ENCODE measurements around the gene DLEC1. TPM values are rescaled to one million over a fixed set of nuclear protein-coding genes. Genes with fewer than 3 reads are reported as not detected.

The DLEC1 gene
- total and polyA plus RNA-seq, 4 donors = 0.25 to 0.69 (median 0.42) TPM

- no peaks in the 10 kb centered on the region for H3K9me3 ChIP-seq (ENCODE audit: control insufficient read depth, low read length)
- H3K27ac ChIP-seq (ENCODE audit: low read depth in 1 of 2, low read length in 2 of 2) = no peak overlapping the region
- 95 to 97% methylated on average over 6 of the region's 6 CpGs for WGBS, 2 donors
- intact Hi-C loops (cut with DNase I) = no loop called here
- DNase-seq = peak in 1 of 2 donors; percentile 67
- no peaks in the 10 kb centered on the region for H3K36me3 ChIP-seq (ENCODE audit: control insufficient read depth in 1 of 2, insufficient read depth in 2 of 2, low read length in 1 of 2)
- H3K27me3 ChIP-seq (ENCODE audit: control insufficient read depth in 1 of 2, insufficient read depth in 2 of 2, low read length in 1 of 2) = no peaks in the 10 kb centered on the region
- H3K4me1 ChIP-seq (ENCODE audit: control insufficient read depth in 1 of 2, insufficient read depth in 2 of 2, low read length in 2 of 2) = no peaks in the 10 kb centered on the region
- H3K4me3 ChIP-seq (ENCODE audit: low read length in 2 of 2) = no peak overlapping the region
- ATAC-seq (ENCODE audit: low FRiP score) = no peak
These were observed 38.0 kb upstream of the DLEC1 start for GRCh38 chr3:38000965-38001455.

DNA sequence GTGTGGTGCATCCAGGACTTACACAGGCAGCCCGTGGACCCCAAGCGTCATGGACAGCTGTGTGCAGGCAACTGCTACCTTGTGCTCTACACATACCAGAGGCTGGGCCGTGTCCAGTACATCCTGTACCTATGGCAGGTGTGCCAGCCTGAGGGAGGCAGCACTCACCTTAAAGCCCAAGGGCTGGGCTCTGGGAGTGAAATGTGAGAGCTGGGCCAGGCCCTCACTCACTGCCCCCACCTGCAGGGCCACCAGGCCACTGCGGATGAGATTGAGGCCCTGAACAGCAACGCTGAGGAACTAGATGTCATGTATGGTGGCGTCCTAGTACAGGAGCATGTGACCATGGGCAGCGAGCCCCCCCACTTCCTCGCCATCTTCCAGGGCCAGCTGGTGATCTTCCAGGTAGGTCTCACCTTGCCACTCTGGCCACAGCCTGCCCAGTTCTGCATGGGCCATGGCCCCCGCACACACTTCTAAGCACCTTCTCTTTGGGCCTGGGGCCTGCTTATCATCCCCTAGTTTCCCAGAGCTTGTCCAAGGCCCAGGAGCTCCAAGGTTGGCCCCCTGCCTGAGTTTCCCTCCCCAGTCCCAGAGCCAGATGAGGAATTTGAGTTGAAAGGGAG, 37.4 kb upstream of the DLEC1 start:
- WGBS, 2 donors = 80% methylated on average over 9 of the region's 9 CpGs
- H3K36me3 ChIP-seq (ENCODE audit: control insufficient read depth in 1 of 2, insufficient read depth in 2 of 2, low read length in 1 of 2) = no peaks in the 10 kb centered on the region
- no peaks in the 10 kb centered on the region for H3K27me3 ChIP-seq (ENCODE audit: control insufficient read depth in 1 of 2, insufficient read depth in 2 of 2, low read length in 1 of 2)
- H3K27ac ChIP-seq (ENCODE audit: low read depth in 1 of 2, low read length in 2 of 2) = no peak overlapping the region
- DNase-seq (peak; percentile 42 to 71), ATAC-seq (ENCODE audit: low FRiP score) (no peak)
- no peak overlapping the region for H3K4me3 ChIP-seq (ENCODE audit: low read length in 2 of 2)
- no peaks in the 10 kb centered on the region for H3K4me1 ChIP-seq (ENCODE audit: control insufficient read depth in 1 of 2, insufficient read depth in 2 of 2, low read length in 2 of 2)
- intact Hi-C loops (cut with DNase I) = no loop called here
- no peaks in the 10 kb centered on the region for H3K9me3 ChIP-seq (ENCODE audit: control insufficient read depth, low read length)

DNA sequence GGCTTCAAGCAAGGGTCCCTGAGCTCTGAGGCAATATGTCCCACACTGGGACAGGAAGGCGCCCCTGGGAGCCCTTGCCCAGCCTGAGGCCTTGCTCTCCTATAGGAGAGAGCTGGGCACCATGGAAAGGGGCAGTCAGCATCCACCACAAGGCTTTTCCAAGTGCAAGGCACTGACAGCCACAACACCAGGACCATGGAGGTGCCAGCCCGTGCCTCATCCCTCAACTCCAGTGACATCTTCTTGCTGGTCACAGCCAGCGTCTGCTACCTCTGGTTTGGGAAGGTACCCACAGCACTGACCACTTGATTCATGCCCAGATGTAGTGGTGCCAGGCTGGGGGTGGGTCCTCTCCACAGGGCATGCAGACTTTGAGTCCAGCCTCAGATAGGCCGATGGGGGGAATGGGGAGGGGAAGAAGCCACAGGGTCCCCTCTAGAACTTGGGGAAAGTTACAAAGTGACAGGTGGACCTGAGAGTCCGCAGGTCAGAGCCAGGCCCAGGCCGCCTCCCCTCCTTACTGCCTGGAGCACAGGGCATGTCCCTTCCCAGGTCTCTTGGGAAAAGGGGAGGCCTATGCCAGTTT, 36.6 kb upstream of the DLEC1 start:
- H3K27me3 ChIP-seq (ENCODE audit: control insufficient read depth in 1 of 2, insufficient read depth in 2 of 2, low read length in 1 of 2) = no peaks in the 10 kb centered on the region
- H3K9me3 ChIP-seq (ENCODE audit: control insufficient read depth, low read length) = no peaks in the 10 kb centered on the region
- WGBS, 2 donors = 90% methylated on average over 6 of the region's 6 CpGs
- no peaks in the 10 kb centered on the region for H3K4me1 ChIP-seq (ENCODE audit: control insufficient read depth in 1 of 2, insufficient read depth in 2 of 2, low read length in 2 of 2)
- H3K27ac ChIP-seq (ENCODE audit: low read depth in 1 of 2, low read length in 2 of 2) = no peak overlapping the region
- no peaks in the 10 kb centered on the region for H3K36me3 ChIP-seq (ENCODE audit: control insufficient read depth in 1 of 2, insufficient read depth in 2 of 2, low read length in 1 of 2)
- intact Hi-C loops (cut with DNase I) = no loop called here
- ATAC-seq (ENCODE audit: low FRiP score) (no peak), DNase-seq (peak; percentile 33 to 61)
- no peak overlapping the region for H3K4me3 ChIP-seq (ENCODE audit: low read length in 2 of 2)

DNA sequence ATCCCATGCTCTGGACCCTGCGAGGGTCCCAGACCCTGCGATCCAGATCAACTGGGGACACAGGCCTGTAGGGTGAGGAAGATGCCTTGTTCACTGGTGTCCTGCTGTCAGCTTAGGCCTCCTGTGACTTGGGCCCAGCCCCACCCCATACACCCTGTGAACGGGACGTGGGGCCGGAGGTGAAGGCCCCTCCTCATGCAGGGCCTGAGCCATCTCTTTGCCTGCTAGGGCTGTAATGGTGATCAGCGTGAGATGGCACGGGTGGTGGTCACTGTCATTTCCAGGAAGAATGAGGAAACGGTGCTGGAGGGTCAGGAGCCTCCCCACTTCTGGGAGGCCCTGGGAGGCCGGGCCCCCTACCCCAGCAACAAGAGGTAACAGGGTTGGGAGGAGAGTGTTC, 36.1 kb upstream of the DLEC1 start:
- no peaks in the 10 kb centered on the region for H3K27me3 ChIP-seq (ENCODE audit: control insufficient read depth in 1 of 2, insufficient read depth in 2 of 2, low read length in 1 of 2)
- WGBS, 2 donors = 80 to 88% methylated on average over 9 of the region's 9 CpGs
- H3K36me3 ChIP-seq (ENCODE audit: control insufficient read depth in 1 of 2, insufficient read depth in 2 of 2, low read length in 1 of 2) = no peaks in the 10 kb centered on the region
- no peaks in the 10 kb centered on the region for H3K4me1 ChIP-seq (ENCODE audit: control insufficient read depth in 1 of 2, insufficient read depth in 2 of 2, low read length in 2 of 2)
- H3K9me3 ChIP-seq (ENCODE audit: control insufficient read depth, low read length) = no peaks in the 10 kb centered on the region
- H3K4me3 ChIP-seq (ENCODE audit: low read length in 2 of 2) = no peak overlapping the region
- H3K27ac ChIP-seq (ENCODE audit: low read depth in 1 of 2, low read length in 2 of 2) = no peak overlapping the region
- intact Hi-C loops (cut with DNase I) = no loop called here
- ATAC-seq (ENCODE audit: low FRiP score) = no peak
- DNase-seq = peak; percentile 43 to 67

DNA sequence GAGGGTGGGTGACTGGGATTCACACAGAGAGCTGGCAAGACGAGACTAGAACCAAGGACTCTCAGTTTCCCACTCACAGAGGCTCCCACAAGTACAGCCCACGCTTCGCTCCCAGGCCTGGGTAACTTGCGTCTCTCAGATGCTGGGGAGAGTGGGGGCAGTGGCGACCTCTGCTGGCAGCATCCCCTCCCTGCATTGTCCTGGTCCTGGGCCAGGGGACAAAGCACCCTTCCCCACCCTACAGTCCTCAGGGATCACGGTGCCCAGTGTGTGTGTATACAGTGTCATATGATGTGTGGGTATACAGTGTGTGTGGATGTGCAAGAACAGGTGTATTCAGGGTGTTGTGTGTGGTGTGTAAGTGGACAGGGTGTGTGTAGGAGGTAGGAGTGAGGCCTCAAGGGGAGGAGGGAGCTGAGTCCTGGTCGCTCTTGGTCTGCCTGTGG, 35.6 kb upstream of the DLEC1 start:
- Histone ChIP-seq H3K27ac (ENCODE audit: low read depth in 1 of 2, low read length in 2 of 2) (no peak overlapping the region), H3K36me3 (ENCODE audit: control insufficient read depth in 1 of 2, insufficient read depth in 2 of 2, low read length in 1 of 2) (no peaks in the 10 kb centered on the region), H3K27me3 (ENCODE audit: control insufficient read depth in 1 of 2, insufficient read depth in 2 of 2, low read length in 1 of 2) (no peaks in the 10 kb centered on the region), H3K9me3 (ENCODE audit: control insufficient read depth, low read length) (no peaks in the 10 kb centered on the region), H3K4me1 (ENCODE audit: control insufficient read depth in 1 of 2, insufficient read depth in 2 of 2, low read length in 2 of 2) (no peaks in the 10 kb centered on the region), H3K4me3 (ENCODE audit: low read length in 2 of 2) (no peak overlapping the region)
- DNase-seq = peak; percentile 75 to 92
- intact Hi-C loops (cut with DNase I) = no loop called here
- WGBS, 2 donors = 20 to 26% methylated on average over 7 of the region's 7 CpGs
- ATAC-seq (ENCODE audit: low FRiP score) = peak; percentile 62

GRCh38 chr3:38003817-38004414, 35.1 kb upstream of the DLEC1 start:
- ATAC-seq (ENCODE audit: low FRiP score) (no peak), DNase-seq (peak; percentile 15 to 50)
- 62 to 64% methylated on average over 10 to 11 of the region's 11 CpGs for WGBS, 2 donors
- no peaks in the 10 kb centered on the region for H3K9me3 ChIP-seq (ENCODE audit: control insufficient read depth, low read length)
- no peak overlapping the region for H3K4me3 ChIP-seq (ENCODE audit: low read length in 2 of 2)
- intact Hi-C loops (cut with DNase I) = no loop called here
- no peaks in the 10 kb centered on the region for H3K36me3 ChIP-seq (ENCODE audit: control insufficient read depth in 1 of 2, insufficient read depth in 2 of 2, low read length in 1 of 2)
- no peaks in the 10 kb centered on the region for H3K27me3 ChIP-seq (ENCODE audit: control insufficient read depth in 1 of 2, insufficient read depth in 2 of 2, low read length in 1 of 2)
- peak overlapping the region in 1 of 2 donors; percentile 2 for H3K27ac ChIP-seq (ENCODE audit: low read depth in 1 of 2, low read length in 2 of 2)
- no peaks in the 10 kb centered on the region for H3K4me1 ChIP-seq (ENCODE audit: control insufficient read depth in 1 of 2, insufficient read depth in 2 of 2, low read length in 2 of 2)

GRCh38 chr3:38004415-38005075, 34.5 kb upstream of the DLEC1 start:
- no peaks in the 10 kb centered on the region for H3K36me3 ChIP-seq (ENCODE audit: control insufficient read depth in 1 of 2, insufficient read depth in 2 of 2, low read length in 1 of 2)
- H3K27ac ChIP-seq (ENCODE audit: low read depth in 1 of 2, low read length in 2 of 2) = no peak overlapping the region
- H3K27me3 ChIP-seq (ENCODE audit: control insufficient read depth in 1 of 2, insufficient read depth in 2 of 2, low read length in 1 of 2) = no peaks in the 10 kb centered on the region

GRCh38 chr3:38005076-38006020, 33.7 kb upstream of the DLEC1 start:
- Histone ChIP-seq H3K9me3 (ENCODE audit: control insufficient read depth, low read length) (no peaks in the 10 kb centered on the region), H3K27me3 (ENCODE audit: control insufficient read depth in 1 of 2, insufficient read depth in 2 of 2, low read length in 1 of 2) (no peaks in the 10 kb centered on the region), H3K4me1 (ENCODE audit: control insufficient read depth in 1 of 2, insufficient read depth in 2 of 2, low read length in 2 of 2) (no peaks in the 10 kb centered on the region), H3K4me3 (ENCODE audit: low read length in 2 of 2) (no peak overlapping the region), H3K27ac (ENCODE audit: low read depth in 1 of 2, low read length in 2 of 2) (no peak overlapping the region), H3K36me3 (ENCODE audit: control insufficient read depth in 1 of 2, insufficient read depth in 2 of 2, low read length in 1 of 2) (peaks cover 0 to 2% of the 10 kb centered on the region in 2 donors)
- WGBS, 2 donors = 53 to 55% methylated on average over 15 of the region's 15 CpGs
- intact Hi-C loops (cut with DNase I) = no loop called here
- ATAC-seq (ENCODE audit: low FRiP score) = no peak
- peak; percentile 44 to 69 for DNase-seq

More at GRCh38 chr3:38004415-38005075, 34.5 kb upstream of the DLEC1 start:
- no peaks in the 10 kb centered on the region for H3K4me1 ChIP-seq (ENCODE audit: control insufficient read depth in 1 of 2, insufficient read depth in 2 of 2, low read length in 2 of 2)
- no peaks in the 10 kb centered on the region for H3K9me3 ChIP-seq (ENCODE audit: control insufficient read depth, low read length)
- WGBS, 2 donors = 58 to 65% methylated on average over 14 of the region's 14 CpGs
- H3K4me3 ChIP-seq (ENCODE audit: low read length in 2 of 2) = no peak overlapping the region
- DNase-seq = peak; percentile 83 to 89
- intact Hi-C loops (cut with DNase I) = no loop called here
- ATAC-seq (ENCODE audit: low FRiP score) = peak; percentile 76

Data from aorta (tissue), 5 donors.